ENCODE measurements around the gene REP15. TPM values are rescaled to one million over a fixed set of nuclear protein-coding genes. Genes with fewer than 3 reads are reported as not detected.
"Not testable (repeated sequence)": the region's sequence is repeated elsewhere in the genome, so short reads cannot be mapped to it uniquely, and the experiment has no call there.

The REP15 gene, protein sequence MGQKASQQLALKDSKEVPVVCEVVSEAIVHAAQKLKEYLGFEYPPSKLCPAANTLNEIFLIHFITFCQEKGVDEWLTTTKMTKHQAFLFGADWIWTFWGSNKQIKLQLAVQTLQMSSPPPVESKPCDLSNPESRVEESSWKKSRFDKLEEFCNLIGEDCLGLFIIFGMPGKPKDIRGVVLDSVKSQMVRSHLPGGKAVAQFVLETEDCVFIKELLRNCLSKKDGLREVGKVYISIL
- 2.0 and 3.3 TPM in 2 replicates for total RNA-seq

DNA sequence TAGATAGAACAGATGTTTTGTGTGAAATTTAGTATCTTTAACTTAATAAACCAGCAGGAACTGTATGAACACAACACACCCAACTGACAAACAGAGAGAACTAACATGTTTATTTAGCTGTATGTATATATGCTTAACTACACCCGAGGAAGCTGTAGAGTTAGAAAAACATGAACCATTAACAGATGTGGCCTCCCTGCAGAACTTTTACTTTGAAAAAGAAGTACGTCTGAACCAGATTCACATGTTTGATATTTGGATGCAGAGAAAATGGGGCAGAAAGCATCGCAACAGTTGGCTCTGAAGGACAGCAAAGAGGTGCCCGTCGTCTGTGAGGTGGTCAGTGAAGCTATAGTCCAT, at the start of gene REP15:
TSS of gene REP15 (plus strand) at position 155 of the 360 bp plus-strand sequence. CDS start at position 271, 116 bp downstream.
- DNase-seq (ENCODE audit: extremely low read depth, low read depth, low spot score) = no peak

DNA sequence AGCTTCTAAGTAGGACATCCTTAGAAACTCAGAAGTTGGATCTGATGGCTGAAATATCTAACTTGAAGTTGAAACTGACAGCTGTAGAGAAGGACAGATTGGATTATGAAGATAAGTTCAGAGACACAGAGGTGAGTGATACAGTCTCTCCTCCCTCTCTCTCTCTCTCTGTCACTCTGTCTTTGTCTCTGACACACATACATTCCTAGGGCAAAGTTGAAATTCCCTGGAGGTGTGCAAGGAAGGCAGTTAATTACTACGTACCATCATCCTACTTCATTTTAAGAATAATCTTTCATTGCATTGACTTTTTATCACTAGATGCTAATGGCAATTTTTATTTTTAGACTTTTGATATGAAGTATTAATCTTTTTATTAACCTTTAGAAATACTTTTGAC, 46.2 kb upstream of the REP15 start:
- DNase-seq (ENCODE audit: extremely low read depth, low read depth, low spot score) = no peak

DNA sequence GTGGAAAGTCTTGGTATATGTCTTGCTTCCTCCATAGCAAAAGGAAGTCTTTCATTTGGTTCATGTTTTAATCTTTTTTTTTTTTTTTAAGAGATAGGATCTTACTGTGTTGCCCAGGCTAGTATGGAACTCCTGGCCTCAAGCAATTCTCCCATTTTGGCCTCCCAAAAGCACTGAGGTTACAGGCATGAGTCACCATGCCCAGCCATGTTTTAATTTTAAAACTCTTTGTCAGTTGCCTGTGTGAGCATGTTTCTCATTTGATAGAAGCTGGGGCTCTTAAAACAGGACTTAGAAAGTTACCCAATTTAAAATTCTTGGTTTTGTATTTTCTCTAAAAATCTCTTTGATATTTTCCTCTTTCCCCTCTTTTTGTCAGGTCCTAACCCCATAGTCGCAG, 45.0 kb upstream of the REP15 start:
- no peak for DNase-seq (ENCODE audit: extremely low read depth, low read depth, low spot score)

DNA sequence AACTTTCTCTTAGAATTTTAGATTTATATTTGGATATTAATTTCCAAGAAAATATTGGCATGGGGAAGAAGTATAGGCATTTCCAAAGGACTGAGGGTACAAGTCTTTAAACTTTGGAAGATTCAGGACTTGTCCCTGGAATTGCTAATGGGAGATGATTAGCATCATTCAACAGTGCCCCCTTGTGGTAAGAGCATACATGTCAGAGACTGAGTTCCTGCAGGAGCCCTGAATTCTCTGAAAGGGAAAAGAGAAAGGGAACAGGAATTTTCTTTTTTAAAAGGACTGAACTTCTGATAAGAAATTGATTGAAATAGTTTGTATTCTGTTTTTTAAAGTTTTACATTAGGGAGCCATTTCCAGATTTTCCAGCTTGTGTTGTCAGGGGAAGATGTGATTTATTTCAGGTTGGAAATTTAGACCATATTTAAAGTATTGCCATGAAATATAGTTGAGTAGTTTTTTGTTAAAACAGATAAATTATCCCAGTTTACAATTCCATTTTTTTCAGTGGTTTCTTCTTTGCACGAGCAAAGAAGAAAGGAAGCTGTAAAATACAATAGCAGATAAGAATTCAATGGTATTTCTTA, 44.0 kb upstream of the REP15 start:
- DNase-seq (ENCODE audit: extremely low read depth, low read depth, low spot score) = peak; percentile 82

DNA sequence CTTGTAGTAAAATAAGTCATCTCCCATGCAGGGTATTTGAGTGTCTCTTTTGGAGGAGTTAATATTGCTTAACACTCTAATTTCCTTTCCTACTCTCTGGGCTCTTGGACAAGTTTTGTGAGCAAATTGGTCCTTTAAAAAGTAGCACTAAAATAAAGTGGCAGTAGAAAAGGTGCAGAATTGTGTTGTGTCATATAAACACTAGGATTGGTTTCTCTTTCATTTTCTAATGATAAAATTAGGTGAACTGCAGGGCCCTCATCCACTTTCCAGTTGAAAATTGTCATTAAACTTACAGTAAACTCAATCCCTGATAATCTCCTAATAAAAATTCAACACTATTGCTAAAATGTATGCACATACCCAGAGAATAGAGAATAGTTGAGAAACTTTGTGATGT, 42.6 kb upstream of the REP15 start:
- no peak for DNase-seq (ENCODE audit: extremely low read depth, low read depth, low spot score)

DNA sequence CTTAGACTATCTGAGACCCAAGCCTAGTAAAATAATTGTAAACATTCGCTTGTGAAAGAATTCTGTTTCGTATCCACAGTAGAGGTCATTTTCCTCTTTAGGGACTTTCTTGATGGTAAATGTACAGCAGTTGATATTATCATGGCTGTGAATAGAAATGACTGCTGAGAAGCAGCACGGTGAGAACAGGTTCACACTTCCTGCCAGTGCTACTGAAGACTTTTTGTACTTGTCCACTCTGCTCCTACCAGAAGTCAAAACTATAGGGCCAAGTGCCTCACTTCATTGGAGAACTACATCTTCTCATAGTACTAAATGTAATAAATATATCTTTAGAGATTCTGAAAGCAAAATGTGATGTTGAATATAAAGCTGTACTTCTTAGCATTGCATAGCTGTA, 40.8 kb upstream of the REP15 start:
- not testable (repeated sequence) for DNase-seq (ENCODE audit: extremely low read depth, low read depth, low spot score)

DNA sequence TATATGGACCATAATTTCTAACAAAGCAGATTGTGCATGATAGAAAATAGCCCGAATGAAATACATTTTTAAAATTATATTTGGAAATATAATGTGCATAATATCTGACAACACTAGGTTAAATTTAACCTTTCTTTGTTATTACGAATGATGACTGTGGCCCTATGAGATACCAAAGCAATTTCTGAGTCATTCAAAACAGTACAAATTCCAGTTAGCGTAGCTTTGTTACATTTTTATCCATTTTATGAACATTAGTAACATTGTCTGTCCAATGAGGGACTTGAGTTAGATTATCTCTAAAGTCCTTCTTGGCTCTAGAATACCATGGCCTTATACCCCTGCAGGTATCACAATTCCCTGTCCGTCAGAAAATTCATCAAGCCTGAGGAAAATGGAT, 39.0 kb upstream of the REP15 start:
- no peak for DNase-seq (ENCODE audit: extremely low read depth, low read depth, low spot score)

DNA sequence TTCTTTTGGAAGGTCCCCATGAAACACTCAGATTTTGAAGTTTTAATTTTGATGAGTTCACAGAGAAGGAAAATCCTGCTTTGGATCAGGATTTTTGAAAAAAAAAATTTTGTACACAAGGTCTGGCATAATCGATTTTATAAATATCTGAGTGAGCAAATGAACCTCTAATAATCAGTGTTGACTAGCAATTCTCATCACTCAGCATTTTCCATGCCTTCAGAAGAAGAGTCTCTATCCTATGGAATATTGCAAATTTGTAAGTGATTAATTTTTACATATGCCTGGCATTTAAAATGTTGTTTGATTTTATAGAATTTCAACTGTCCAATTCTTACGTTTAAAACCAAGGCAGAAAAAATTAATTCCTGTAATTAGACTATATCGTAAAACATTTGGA, 30.5 kb upstream of the REP15 start:
- DNase-seq (ENCODE audit: extremely low read depth, low read depth, low spot score) = no peak

DNA sequence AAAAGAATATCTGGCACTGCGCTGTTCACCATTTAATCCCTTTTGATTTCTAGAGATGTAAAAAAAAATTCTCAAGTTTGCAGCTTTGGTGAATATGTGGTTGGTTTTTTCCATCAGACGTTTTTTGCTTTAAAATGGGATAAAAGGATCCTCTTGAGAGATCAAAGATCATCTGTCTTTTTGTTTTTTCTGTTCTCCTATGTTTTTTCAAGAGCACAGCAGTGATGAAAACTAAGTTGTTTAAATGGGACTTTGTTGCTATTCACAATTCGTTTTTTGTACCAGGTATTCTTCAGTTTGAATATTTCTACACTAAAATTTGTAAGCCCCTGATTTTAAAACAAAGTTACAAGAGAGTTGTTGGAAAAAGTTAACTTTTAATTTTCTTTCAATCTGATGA, 29.7 kb upstream of the REP15 start:
- DNase-seq (ENCODE audit: extremely low read depth, low read depth, low spot score) = no peak

DNA sequence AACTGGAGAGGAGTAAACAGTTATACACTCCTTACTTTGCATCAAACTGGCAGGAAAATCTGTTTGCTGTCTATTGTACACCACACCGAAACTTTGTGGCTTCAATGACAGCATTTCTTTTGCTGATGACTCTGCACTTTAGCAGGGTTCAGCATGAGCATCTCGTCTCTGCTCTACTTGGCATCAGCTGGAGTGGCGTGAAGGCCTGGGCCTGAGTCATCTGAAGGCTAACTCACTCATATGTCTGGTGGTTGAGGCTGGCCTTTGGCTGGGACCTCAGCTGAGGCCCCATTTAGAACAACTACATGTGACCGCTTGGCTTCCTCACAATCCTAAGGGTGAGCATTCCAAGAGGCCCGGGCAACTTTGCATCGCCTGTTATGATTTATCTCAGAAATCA, 28.7 kb upstream of the REP15 start:
- no peak for DNase-seq (ENCODE audit: extremely low read depth, low read depth, low spot score)

DNA sequence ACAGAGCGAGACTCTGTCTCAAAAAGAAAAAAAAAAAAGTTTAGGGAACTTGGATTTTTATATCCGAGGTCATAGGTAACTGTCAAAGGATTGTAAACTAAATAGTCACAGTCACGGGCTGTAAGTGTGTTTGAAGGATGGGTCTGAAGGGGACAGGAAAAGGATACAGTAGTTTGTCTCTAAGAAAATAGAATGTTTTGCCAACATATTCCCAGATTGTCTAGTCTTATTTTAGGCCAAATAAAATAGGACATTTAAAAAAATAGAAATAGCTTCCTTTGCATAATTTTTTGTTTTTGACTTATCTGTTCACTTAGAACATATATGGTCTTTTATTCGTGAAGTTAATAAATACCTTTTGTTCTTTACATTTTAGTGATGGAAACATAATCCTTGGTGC, 24.2 kb upstream of the REP15 start:
- no peak for DNase-seq (ENCODE audit: extremely low read depth, low read depth, low spot score)

DNA sequence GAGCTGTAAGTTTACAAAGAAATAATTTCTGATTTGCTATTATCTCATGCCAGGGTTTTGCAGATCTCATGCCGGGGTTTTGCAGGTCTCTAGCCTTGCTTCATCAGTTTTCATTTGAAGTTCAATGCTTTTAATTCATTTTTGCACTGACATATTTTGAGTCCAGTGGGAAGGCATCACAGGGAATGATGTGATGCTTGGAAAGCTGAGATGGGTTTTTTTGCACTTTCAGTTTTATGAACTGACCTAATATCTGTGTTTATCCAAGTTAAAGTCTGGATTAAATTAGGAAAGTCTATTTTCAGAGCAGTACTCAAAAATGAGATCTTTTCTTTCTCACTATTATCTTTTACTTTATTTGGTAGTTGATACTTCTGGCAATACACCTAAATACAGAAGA, 23.6 kb upstream of the REP15 start:
- DNase-seq (ENCODE audit: extremely low read depth, low read depth, low spot score) = no peak

DNA sequence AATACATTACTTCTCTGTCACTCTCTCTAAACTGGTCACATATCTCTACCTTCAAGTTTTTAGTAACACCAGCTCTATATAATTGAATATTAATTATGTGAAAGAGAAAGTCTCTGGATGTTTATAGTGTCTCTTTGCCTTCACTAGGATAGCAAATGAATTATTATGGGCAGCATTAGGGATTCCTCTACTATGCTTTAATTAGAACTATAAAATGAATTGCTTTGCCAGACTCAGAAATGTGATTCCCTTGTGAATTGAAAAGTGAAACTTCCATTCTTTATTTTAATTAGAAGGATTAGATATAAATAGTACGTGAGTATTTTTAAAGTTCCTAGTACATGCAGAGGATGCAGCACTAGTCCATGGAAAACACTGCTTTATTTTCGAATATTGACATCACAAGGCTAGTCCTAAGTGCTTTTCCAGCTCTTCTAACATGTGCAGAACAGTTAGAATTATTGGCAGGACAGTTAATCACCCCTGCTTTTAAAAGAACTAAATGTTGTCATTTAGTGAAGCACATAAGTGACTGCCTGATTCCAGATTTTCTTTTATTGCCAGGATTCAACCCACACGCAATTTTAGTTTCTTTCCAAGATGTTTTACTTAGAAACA, 23.0 kb upstream of the REP15 start:
- DNase-seq (ENCODE audit: extremely low read depth, low read depth, low spot score) = no peak

DNA sequence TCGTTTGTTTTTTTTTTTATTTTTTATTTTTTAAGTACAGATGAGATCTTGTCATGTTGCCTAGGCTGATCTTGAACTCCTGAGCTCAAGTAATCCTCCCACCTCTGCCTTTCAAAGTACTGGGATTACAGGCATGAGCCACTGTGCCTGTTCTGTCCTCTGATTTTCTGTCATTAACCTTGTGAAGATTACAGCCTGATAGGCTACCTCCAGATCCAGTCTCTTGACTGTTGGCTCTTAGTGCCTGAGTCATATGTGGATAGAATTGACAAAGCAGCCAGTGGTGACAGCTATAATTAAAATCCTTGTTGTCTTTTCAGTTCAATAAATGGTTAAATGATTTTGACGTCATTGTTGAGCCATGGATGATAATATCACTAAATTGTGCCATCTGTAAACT, 21.3 kb upstream of the REP15 start:
- no peak for DNase-seq (ENCODE audit: extremely low read depth, low read depth, low spot score)

DNA sequence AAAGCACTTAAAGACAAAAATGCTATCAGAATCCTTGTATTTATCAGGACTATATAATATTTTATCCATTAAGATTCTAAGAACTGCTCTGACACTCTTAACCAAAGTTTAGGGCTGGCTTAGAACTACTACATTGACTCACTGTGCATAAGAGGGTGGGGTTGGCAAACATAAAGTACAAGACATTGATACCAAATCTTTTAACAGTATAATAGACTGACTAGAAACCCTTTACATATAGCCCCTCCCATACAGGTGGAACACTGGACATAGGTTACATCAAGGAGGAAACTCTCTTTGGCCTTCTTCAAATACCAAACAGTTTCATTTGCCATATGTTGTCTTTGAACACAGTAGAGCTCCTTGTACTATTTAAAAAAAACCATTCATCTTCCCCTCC, 15.6 kb upstream of the REP15 start:
- DNase-seq (ENCODE audit: extremely low read depth, low read depth, low spot score) = no peak

DNA sequence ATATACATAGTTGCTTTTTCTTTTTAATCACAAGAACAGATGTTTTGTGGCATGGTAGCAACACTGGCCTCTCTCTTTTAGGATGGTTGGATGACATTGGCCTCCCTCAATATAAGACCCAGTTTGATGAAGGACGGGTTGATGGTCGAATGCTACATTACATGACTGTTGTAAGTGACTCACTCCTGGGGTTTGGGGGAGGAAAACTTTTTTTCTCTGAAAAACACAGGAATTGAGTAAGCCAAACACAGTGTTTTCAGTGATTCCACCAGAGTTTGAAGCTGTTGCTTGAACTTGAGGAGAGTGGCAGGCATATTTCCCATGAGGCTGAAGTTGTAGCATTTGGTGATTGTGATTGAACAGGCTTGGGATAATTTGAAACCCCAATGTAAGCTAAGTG, 13.7 kb upstream of the REP15 start:
- DNase-seq (ENCODE audit: extremely low read depth, low read depth, low spot score) = no peak

DNA sequence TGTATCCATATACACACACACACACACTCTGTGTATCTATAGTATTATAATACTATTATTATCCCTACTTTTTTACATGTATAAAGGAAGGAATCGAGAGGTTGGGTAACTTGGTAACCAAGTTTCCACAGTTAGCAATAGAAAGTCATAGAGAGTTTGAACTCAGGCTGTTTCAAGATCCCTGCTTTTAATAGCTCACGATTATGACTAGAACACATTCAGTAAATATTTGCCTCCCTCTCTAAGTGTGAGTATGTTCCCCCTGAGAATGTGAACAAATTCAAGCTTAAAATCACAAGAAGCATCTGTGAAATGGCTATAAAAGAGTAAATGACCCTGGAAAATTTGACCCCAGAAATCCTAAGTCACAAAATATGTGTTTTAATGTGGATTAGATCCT, 11.0 kb upstream of the REP15 start:
- DNase-seq (ENCODE audit: extremely low read depth, low read depth, low spot score) = no peak

DNA sequence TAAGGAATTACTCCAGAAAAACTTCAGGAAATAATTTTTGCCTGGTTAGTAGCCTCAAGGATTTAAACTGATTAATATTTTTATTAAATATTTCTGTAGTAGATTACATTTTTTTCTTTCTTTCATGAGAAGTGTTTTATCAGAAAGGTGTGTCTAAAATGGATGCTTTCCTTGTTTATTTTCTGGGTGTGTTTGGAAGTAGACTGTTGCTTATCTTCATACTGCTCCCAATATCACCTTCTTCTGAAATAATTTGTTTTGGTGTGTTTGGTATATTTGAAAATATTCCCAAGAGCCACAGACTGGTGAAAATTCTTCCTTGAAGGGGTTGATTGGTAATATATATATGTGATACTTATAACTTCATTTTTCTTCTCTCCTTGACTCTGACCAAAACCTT, 10.1 kb upstream of the REP15 start:
- no peak for DNase-seq (ENCODE audit: extremely low read depth, low read depth, low spot score)

DNA sequence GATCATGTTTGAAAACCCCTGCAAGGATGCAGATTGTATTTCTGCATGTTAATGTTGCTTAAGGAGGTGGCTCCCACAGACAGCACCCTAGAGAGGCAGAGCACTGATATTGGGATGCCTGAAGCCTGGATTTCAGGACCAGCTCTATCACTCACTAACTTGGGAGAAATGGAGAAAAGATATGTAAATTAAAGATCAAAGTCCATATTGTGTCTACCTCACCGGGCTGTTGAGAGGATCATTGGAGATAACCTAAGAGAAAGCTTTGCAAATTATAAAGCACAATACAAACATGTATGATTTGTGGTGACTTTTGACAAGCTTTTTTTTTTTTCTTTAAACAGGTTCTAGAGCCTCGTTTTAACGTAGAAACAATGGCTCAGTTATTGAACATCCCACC, 7.6 kb upstream of the REP15 start:
- no peak for DNase-seq (ENCODE audit: extremely low read depth, low read depth, low spot score)

DNA sequence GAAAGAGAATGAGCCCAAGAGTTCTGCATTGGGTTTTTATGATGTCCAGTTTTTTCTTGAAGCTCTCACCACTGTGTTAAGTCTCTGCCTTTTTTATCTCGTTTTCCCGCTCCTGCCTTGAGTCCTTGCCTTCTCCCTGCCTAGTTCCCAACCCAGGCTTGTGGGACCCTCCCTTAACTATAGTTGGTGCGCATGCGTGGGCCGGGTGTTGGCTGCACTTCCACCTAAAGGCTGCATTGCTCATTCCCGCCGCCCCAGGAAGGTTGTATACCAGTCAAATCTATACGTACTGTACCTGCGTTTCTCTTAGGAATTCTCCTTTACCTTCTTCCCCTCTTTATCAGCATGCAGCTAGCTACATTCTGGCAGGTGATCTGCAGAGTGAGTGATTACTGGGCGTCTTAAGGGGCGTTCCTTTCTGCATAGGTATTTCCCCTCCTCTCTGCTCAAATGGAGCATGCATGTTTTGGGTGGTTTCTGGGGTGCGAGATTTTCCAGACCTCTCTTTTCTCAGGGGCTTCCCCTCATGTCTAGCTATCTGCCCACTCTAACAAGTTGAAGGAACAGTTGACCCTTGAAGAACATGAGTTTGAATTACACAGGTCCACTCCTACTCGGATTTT, 6.6 kb upstream of the REP15 start:
- no peak for DNase-seq (ENCODE audit: extremely low read depth, low read depth, low spot score)

DNA sequence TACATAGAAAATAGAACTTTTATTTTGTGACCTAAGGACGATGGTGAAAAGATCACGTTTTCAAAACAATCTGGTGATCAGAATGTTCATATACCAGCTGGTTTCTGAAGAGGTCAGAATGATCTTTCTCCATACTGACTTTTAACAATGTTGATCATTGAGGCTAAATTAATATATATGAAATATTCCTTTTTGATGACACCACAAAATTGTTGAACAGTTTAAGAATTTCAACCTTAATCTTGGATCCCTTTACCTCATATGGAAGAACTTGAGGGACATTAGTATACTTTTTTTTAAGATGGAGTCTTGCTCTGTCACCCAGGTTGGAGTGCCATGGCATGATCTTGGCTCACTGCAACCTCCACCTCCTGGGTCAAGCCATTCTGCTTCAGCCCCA, 2.8 kb upstream of the REP15 start:
- DNase-seq (ENCODE audit: extremely low read depth, low read depth, low spot score) = no peak

Measured in glomerular endothelial cell (primary cell).